Glutamatergic neuron (in vitro differentiated cells): ENCODE measurements around the gene PTPRG. TPM values are rescaled to one million over a fixed set of nuclear protein-coding genes. Genes with fewer than 3 reads are reported as not detected.

ENCODE experiments used
- DNase-seq: peaks from one replicate; pipeline ENCODE4 v3.0.0; 2022
- H3K27ac Mint-ChIP-seq: one replicate; pipeline ENCODE4 v1.8.0; 2020; ENCODE audit warnings: mild to moderate bottlenecking, mixed read lengths, inconsistent platforms; ENCODE audit not compliant: unreplicated experiment
- H3K27me3 Mint-ChIP-seq: one replicate; pipeline ENCODE4 v1.8.0; 2020; ENCODE audit warnings: mild to moderate bottlenecking, moderate library complexity, mixed read lengths, inconsistent platforms; ENCODE audit not compliant: unreplicated experiment
- H3K36me3 Mint-ChIP-seq: one replicate; pipeline ENCODE4 v1.8.0; 2020; ENCODE audit warnings: mild to moderate bottlenecking, mixed read lengths, inconsistent platforms; ENCODE audit not compliant: unreplicated experiment
- H3K4me1 Mint-ChIP-seq: one replicate; pipeline ENCODE4 v1.8.0; 2020; ENCODE audit warnings: mild to moderate bottlenecking, low read depth, mixed read lengths, inconsistent platforms; ENCODE audit not compliant: unreplicated experiment
- H3K4me3 Mint-ChIP-seq: one replicate; pipeline ENCODE4 v1.8.0; 2020; ENCODE audit warnings: mild to moderate bottlenecking, mixed read lengths, inconsistent platforms; ENCODE audit not compliant: unreplicated experiment
- H3K9me3 Mint-ChIP-seq: one replicate; pipeline ENCODE4 v1.8.0; 2020; ENCODE audit warnings: mild to moderate bottlenecking, moderate library complexity, mixed read lengths, inconsistent platforms; ENCODE audit not compliant: unreplicated experiment
- total RNA-seq: library from RNA; stranded (reverse); fragmentation: NEBNext Ultra II Directional; extraction: Animal tissue kit (Norgen Biotek cat#: 25700); gene quantifications from one replicate; pipeline ENCODE4 v1.2.1, GENCODE V29; 2021; ENCODE audit not compliant: unreplicated experiment
- TF ChIP-seq, protein P1 (sequence below): fragments of 200-600 bp; sonication (generic); IDR thresholded peaks from one replicate; pipeline ENCODE4 v1.5.0; 2021; ENCODE audit not compliant: partially characterized antibody, unreplicated experiment

Gene PTPRG
- total RNA-seq, 1 donor from 2014 or later: 52.1 TPM

DNA sequence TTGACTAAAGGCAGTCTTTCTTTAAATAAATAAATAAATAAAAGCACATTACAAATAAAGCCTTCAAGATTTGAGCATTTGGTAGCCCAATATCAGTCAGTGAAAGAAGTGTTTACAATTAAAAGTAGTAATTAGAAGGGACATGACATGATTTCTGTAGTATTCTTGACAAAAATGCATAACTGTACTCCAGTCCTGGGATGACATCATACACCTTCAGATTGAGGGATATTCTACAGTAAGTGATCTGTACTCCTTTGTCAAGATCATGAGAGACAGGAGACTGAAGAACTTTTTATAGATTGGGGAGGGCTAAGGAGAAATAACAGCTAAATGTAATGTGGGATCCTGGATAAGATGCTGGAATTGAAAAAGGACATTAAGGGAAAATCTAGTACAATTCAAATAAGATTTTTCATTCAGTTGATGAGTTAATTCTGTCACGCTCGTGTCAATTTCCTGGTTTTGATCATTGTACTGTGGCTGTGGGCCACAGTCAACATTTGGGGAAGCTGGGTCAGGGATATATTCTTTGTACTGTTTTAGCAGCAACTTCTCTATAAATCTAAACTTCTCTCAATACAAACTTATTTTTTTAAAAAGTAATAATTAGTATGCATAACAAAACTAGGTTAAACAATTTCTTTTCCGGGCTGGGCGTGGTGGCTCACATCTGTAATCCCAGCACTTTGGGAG is 314.8 kb downstream of the PTPRG start:
- Mint-ChIP-seq H3K9me3 (no peaks in the 10 kb centered on the region), H3K4me1 (peaks cover 18% of the 10 kb centered on the region), H3K36me3 (no peaks in the 10 kb centered on the region), H3K27me3 (peaks cover 2% of the 10 kb centered on the region), H3K27ac (no peak overlapping the region), H3K4me3 (no peak overlapping the region)
- TF ChIP-seq, protein P1, sequence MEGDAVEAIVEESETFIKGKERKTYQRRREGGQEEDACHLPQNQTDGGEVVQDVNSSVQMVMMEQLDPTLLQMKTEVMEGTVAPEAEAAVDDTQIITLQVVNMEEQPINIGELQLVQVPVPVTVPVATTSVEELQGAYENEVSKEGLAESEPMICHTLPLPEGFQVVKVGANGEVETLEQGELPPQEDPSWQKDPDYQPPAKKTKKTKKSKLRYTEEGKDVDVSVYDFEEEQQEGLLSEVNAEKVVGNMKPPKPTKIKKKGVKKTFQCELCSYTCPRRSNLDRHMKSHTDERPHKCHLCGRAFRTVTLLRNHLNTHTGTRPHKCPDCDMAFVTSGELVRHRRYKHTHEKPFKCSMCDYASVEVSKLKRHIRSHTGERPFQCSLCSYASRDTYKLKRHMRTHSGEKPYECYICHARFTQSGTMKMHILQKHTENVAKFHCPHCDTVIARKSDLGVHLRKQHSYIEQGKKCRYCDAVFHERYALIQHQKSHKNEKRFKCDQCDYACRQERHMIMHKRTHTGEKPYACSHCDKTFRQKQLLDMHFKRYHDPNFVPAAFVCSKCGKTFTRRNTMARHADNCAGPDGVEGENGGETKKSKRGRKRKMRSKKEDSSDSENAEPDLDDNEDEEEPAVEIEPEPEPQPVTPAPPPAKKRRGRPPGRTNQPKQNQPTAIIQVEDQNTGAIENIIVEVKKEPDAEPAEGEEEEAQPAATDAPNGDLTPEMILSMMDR: no peak
- no peak for DNase-seq

DNA sequence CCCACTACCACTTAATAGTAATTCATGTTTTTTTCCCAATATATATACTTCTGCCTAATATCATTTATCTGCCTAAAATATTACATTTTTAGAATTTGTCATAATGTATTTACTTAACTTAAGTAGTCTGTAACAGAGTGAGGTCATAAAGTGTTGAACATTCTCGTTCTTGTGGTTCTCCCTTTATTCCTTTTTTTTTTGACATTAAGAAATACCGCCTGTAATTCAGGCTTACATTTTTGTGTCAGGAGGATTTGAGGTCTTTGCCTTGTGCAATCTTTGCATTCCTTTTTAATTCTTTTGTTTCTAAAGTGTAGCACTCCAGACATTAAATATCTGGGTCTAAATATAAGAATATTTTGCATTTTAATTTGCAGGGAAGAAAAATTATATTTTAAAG is 315.4 kb downstream of the PTPRG start:
- Mint-ChIP-seq H3K27ac (no peak overlapping the region), H3K27me3 (peaks cover 2% of the 10 kb centered on the region), H3K9me3 (no peaks in the 10 kb centered on the region), H3K4me3 (no peak overlapping the region), H3K4me1 (peaks cover 20% of the 10 kb centered on the region), H3K36me3 (no peaks in the 10 kb centered on the region)
- no peak for DNase-seq
- TF ChIP-seq, protein P1: no peak

DNA sequence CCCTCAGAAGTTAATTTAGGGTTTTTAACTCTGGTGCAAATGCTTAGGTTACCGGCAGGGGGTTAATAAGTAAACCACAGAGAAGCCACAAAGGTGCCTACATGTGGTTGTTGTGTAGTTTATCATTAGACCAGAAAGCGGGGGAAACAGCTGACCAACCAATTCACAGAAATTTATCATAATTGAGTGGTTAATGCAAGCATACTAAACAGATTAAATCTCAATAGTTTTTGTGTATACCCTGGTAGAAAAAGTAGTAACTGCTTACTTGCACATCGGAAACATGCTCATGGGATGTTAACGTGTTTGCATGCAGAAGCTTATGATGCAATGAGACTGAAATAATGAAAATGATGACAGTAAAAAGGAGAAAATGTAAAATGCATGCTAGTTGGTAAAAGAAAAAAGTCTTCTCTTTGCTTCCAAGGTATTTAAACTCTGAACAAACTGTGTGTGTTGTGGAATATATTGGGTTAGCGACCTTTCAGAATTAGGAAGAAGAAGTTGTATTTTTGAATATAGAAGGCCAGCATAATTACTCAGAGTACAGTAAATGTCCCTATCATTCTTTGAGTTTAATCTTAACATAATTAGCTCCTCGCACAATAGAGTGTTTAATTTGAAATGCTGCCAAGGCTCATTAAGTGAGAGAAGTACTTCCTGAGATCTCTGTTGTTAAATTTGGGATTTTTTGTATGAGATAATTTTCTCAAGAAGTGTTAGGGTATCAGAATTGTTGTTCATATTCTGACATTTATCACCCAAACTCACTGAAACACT is 316.2 kb downstream of the PTPRG start:
- Mint-ChIP-seq H3K4me1 (peaks cover 19% of the 10 kb centered on the region), H3K4me3 (no peak overlapping the region), H3K36me3 (no peaks in the 10 kb centered on the region), H3K9me3 (no peaks in the 10 kb centered on the region), H3K27ac (peak overlapping the region; percentile 31), H3K27me3 (peaks cover 2% of the 10 kb centered on the region)
- no peak for DNase-seq
- TF ChIP-seq, protein P1: no peak

DNA sequence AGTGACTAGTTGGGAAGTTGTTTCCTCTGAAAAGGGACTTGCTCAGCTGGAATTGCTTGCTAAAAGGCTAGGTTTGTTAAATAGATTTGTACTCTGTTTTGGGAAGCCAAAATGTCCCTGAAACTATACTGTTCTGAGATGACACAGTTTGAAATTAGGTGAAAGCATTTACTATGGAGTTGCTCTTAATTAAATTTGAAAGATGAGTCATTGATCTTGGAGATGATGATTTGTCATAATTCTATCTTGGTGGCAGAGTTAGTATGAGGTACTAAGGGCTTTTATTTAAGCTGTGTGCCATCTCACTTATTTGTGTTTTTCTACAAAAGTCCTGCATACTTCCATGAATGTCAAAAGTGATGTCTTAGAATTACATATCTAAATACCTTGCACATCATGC is 320.9 kb downstream of the PTPRG start:
- H3K27me3 Mint-ChIP-seq: no peaks in the 10 kb centered on the region
- H3K4me3 Mint-ChIP-seq: no peak overlapping the region
- H3K9me3 Mint-ChIP-seq: no peaks in the 10 kb centered on the region
- H3K36me3 Mint-ChIP-seq: no peaks in the 10 kb centered on the region
- no peak overlapping the region for H3K27ac Mint-ChIP-seq
- no peak for DNase-seq
- peaks cover 10% of the 10 kb centered on the region for H3K4me1 Mint-ChIP-seq
- TF ChIP-seq, protein P1: no peak

DNA sequence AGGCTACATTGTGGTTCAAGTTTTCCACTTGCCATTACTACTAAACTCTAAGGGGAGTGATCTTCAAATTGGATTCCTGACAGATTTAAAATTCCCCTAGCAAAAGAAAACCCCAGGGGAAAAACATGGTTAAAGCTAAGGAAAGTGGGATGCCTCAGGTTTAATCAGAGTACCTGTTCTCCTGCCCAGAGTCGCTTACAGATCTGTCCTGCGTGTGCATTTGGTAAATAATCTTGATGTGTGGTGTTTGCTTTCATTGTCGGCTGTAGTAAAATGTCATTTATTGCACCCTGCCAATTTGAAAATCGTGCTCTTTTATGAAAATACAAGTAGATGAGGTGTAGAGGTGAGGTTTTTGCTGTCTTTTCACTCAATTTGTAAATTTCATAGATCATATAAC is 323.4 kb downstream of the PTPRG start:
- Mint-ChIP-seq H3K27ac (no peak overlapping the region), H3K4me3 (no peak overlapping the region), H3K9me3 (no peaks in the 10 kb centered on the region), H3K36me3 (no peaks in the 10 kb centered on the region), H3K4me1 (peaks cover 11% of the 10 kb centered on the region), H3K27me3 (no peaks in the 10 kb centered on the region)
- TF ChIP-seq, protein P1: no peak
- DNase-seq: no peak
